ENCODE results near the gene HES2. TPM values are rescaled to one million over a fixed set of nuclear protein-coding genes. Genes with fewer than 3 reads are reported as not detected.
"Not testable (repeated sequence)": the region's sequence is repeated elsewhere in the genome, so short reads cannot be mapped to it uniquely, and the experiment has no call there.

HES2 gene
- total RNA-seq, 1 donor from 2014 or later: 38.6 TPM

DNA sequence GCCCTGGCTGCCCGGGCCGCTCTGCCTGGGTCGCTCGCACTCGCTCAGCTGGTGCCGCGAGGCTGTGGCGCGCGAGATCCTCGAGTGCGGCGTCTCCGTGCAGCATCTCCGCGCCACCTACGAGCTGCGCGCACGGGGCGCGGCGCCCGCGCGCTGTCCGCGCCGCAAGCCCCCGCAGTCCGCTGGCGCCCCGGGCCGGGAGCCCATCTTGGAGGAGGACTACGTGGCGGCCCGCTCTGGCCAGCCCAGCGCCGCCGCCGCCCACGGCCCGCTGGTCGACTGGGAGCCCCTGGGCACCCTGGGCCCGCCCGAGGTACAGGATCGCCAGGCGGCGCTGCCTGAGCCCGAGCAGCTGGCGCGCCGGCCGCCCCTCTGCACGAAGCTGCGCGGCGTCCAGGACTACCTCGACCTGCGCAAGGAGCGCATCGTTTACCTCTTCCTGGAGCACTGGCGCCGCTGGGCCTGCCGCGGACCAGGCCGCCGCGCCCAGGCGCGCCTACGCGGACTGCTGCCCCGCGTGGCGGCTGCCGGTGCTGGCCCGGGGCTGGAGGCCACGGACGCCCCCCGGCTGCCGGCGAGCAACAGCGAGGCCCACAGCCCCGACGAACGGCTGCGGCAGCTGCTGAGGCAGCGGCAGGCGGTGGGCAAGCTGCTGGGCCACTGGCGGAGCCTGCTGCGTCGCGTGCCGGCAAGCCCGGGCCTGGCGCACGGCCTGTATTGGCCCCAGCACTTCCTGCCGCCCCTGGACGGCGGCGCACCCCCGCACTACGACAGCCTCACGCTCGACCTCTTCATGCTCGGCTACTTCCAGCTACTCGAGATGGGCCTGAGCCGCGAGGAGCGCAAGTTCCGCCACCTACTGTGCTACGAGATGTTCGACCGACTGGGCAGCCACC is 35.4 kb upstream of the HES2 start:
- DNase-seq (ENCODE audit: low read depth, low spot score): no peak

DNA sequence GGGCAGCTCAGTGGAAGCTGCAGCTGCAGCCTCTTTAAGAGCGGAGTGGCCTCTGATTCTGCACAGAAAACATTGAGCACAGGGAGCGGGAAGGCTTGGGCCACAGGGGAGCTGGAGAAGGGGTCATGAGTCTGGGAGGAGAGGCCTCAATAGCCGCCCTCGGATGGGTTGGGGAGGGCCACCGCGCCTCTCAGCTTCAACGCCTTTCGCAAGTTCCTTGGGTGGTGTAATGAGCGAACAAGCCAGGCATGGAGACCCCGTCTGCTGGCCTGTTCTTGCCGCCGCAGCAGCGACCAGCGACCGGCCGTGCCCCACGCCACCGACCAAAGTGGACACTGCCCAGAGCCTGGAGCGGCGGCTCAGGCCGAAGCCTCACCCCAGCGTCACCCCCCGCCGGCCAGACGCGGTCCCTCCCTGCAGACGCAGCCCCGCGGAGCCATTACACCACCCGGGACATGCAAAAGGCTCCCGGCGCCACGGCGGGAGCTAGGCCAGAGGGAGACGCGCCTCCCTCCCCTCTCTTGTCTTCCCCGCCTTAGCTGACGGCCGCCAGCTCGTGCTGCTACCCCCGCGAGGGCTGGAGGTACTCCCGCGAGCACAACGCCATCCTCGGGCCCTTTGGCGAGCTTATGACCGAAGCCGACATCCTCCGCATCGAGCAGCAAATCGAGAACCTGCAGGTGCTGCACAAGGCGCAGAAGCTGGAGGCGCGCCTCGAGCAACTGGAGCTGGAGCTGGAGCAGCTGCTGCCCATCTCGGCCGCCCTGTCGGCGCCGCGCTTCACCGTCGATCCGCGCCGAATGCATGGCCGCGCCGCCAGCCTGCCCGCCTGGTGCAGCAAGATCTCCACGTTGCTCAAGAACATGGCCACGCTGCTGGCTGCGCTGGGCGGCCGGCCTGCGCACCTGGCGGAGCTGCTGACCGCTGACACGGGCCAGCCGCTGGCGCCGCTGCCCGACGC is 34.5 kb upstream of the HES2 start:
- not testable (repeated sequence) for DNase-seq (ENCODE audit: low read depth, low spot score)

DNA sequence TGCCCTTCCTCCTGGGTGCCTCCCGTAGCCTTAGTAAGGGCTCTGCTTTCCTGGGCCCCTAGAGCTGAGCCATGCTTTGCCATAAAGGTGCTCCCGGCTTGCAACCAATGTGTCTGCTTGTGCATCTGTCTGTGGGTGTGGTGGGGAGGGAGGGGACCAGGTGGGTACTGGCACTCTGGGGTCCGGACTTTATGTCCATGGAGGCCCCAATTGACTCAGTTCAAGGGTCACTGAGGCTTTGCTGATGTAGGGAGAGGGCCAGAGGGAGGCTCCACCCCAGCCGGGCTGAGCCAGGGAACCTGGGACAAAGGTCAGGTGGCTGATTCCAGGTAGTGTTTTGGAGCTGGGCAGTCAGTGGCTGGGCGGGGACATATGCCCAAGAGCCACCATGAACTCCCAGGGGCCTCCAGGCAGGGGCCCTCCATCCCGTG is 31.2 kb upstream of the HES2 start:
- DNase-seq (ENCODE audit: low read depth, low spot score): no peak

DNA sequence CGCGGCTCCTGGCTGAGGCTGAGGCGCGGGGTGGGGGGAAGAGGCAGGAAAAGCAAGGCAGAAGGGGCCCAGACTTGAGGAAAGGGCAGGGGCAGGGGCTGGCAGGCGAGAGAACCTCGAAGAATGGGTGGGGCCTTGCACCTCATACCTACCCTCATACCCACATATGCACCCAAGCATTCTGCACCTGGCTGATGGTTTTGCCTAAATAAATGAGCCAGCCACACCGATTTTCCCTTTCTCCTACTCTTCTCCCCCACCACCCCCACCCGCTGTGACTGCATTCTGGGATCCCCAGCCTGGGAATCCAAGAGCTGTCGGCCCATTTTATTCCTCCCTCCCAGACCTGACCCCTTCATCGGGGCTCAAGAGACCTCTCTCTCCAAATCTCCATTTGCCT is 30.8 kb upstream of the HES2 start:
- DNase-seq (ENCODE audit: low read depth, low spot score): not testable (repeated sequence)

DNA sequence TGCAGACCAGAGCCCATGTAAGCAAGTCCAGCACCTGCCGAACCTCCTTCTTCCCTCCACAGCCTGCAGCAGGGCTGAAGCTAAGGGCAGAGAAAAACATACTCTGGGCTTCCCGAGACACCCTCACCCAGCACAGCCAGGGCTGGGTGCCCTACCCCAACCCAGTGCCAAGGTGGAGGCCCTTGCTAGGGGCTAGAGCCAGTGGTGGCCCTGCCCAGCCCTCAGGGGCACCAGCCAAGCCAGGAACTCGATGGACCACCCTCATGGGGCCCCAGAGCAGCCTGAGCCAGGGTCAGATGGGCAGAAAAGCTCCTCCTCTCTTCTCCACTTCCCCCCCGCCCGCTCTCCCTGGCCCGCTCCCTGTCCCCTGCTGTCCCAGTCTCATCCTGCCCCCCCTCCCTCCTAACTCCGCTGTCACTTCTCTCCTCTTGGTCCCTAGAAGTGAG is 30.3 kb upstream of the HES2 start:
- no peak for DNase-seq (ENCODE audit: low read depth, low spot score)

DNA sequence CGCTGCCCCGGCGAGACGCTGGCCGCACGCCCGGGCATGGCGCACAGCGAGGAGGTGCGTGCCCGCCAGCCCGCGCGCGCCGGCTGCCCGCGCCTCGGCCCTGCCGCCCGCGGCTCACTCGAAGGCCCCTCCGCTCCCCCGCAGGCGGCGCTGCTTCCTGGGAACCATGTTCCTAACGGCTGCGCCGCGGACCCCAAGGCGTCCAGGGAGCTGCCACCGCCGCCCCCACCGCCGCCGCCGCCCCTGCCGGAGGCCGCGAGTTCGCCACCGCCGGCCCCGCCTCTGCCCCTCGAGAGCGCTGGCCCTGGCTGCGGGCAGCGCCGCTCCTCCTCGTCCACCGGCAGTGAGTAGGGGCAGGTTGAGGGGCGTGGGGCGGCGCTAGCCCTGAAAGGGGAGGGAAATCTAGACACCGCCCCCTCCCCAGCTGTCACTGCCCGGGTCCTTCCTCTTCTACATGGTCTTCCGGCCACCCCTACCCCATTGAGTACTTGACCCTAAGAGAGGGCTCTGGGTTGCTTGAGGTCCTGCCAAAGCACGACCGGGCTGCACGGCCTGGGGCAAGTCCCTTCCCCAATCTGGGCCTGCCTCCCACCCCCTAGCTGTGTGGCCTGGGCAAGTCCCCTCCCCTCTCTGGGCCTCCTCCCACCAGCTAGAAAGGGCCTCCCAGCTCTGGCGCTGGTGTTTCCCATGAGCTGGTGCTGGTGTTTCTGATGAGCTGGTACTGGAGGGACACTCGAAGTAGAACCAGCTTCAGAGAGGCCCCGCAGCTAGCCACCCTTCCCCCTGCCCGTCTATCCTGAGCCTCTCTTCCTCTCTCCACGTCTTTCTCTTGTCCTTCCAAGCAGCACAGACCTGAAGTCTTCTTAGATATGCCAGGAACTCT is 29.3 kb upstream of the HES2 start:
- DNase-seq (ENCODE audit: low read depth, low spot score): no peak

DNA sequence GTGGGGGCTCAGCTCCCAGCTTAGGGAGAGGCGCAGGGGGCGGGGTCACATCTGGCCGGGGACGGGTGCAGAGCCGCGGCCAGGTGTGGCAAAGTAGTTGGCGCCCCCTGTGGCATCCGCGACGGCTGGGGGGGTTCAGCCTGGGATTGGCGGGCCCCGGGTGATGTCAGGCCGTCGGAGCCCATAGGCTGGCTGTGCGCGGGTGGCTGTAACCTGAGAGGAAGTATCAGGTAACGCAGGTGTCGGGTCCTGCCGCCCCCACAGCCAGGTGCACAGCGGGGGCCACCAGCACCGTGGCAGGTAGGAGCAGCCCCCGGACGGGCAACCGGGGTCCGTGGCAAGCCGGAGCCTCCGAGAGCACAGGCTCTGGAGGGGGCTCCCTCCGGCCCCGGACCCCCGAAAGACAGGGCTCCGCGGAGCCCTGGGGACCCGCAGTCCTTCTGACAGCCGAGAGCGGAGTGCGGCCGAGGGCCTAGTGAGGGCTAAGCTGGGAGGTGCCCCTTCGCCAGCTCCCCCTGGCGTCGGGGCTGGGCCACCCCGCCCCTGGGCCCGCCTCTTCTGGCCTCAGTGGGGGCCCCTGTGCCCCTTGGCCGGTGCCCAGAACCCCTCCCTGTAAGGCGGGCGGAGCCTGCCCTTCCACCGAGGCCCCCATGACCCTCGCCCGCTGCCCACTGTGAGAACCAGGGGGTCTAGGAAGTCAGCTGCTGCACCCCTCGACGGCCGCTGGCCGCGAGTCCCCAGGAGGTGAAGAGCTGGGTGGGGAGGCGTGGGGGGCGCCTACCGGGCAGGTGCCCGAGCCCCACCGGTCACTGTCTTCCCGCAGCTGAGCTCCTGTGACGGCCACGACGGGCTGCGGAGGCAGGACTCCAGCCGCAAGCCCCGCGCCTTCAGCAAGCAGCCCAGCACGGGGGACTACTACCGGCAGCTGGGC is 28.4 kb upstream of the HES2 start:
- DNase-seq (ENCODE audit: low read depth, low spot score): no peak

DNA sequence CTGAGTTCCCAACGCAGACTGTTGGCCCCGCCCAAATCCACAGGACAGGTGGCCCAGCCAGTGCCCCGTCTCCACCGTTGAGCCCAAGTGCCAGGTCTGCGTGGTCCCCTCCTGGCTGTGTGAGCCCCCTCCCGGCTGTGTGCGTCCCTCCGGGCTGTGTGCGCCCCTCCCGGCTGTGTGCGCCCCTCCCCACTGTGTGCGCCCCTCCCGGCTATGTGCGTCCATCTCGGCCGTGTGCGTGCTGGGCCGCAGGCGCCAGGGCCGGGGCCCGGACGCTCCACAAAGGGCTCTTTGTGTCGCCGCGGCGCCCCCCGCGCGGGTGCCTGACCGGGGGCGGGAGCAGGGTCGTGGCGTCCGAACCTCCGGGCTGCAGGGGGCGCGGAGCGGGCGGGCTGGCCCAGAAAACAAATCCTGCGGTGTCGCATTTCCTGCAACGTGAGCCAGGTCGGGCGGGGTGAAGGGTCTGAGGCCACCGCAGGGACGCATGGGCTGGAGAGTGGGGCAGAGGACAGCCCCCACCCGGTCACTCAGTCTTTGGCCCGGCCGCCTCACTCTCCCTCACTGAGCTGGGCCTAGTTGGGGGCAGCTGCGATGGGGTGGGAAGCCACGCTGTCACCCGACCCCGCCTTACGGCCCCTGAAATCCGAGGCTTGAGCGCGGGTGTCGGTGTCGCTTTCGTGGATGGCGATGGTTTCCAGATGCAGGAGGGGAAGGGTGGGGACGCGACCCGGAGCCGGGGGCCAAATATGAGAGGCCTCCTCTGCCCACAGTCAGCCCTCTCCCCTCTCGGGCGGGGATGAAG is 27.5 kb upstream of the HES2 start:
- DNase-seq (ENCODE audit: low read depth, low spot score): no peak

DNA sequence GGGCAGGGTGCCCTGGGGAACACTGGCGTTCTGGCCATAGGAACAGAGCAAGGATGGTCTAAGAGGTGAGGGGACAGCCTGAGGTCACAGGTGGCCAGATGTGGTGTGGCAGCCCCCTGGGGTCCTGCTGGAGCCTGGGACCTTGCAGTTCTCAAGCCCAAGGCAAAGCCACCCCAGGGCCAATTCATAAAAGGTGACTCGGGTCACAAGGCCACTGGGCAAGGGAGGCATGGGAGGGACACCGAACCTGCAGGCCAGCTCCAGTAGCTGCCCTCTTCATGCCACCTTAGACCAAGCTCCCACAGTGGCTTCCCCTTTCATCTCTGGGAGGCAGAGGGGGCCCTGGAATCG is 26.9 kb upstream of the HES2 start:
- no peak for DNase-seq (ENCODE audit: low read depth, low spot score)

DNA sequence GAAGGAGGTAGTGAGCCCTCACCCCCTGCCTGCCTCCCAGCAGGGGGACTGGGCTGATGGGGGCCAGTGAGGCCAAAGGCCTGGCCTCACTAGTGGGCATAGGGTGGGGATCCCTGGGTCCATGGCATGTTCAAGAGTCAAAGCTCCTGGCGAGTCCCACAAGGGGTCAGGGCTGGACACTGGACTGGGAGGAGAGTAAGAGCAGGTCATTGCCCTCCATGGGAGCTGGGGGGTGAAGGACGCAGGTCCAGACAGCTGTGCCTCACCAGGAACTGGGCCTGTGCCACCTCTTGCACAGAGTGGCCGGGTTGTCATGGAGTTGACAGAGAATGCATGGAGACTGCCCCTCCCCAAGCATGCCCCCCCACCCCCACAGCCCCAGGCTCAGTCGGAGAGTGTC is 26.2 kb upstream of the HES2 start:
- DNase-seq (ENCODE audit: low read depth, low spot score): not testable (repeated sequence)

DNA sequence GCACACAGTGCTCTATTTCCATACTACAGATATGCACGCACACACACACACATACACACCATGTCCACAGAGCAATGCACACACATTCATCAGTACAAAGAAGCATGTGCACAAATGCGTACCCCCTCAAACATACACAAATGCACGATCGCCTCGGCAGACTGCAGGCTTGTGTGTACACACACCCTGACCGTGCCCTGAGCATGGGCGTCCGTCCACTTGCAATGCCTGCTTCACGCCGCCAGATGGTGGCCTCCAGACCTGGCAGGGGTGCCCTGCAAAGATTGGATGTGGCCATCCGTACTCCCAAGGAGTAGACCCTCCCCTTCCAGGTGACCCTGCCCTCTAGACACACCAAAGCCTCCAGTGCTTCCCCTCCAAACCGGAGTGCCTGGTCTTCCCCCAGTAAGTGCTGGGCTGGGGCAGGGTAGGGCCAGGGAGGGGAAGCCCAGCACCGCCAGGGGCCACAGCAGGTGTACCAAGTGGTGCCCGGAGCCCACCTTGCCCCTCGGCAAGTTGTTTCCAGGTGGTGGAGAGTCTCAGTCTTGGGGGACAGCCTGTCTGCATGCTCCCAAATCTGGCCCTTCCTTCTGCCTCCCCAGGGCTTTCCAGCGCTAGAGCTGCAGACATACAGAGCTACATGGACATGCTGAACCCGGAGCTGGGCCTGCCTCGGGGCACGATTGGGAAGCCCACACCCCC is 25.5 kb upstream of the HES2 start:
- DNase-seq (ENCODE audit: low read depth, low spot score): no peak

DNA sequence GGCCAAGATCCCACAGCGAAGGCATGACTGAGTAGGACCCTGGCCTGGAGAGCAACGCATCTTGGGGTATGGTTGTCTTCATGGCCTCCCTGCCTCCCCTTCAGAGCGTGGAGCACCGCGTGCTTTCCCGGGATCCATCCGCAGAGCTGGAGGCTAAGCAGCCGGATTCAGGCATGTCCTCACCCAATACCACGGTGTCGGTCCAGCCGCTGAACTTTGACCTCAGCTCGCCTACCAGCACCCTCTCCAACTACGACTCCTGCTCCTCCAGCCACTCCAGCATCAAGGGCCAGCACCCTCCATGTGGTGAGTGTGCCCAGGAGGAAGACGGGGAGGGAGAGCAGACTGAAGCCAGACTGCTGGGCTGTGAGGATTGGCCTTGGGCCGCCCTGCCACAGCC is 24.7 kb upstream of the HES2 start:
- no peak for DNase-seq (ENCODE audit: low read depth, low spot score)

DNA sequence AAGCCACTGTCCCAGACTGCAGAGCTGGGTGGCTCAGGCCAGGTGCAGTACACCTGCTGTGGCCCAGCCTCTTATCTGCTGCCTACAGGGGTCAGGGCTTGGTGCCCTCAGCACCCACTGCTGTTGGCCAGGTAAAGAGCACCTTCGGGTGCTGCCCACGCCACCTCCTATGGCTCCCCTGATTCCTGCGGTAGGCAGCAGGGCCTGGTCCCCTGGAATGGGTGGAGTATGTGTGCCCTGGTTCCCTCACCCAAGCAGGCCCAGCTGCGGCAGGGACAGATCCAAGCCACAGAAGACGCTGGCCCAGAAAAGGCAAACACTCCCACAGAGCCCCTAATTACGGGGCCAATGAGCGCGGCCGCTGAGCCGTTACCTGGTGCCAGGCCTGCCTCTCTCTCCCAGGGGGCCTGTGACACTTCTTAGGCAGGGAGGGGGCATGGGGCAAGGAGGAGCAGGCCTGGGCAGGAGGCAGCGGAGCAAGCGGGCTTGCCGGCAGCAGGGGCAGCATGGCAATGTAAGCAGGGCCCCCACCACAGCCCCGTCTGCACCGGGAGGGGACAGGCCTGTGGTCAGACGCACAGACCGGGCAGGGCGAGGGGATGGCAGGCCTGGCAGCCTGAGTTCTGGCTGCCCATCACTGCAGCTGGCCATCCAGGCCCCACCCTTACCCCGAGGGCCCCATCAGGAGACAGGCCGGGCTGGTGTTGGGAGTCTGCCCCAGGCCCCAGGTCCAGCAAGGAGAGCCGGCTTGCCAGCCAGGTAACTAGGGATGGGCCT is 23.8 kb upstream of the HES2 start:
- no peak for DNase-seq (ENCODE audit: low read depth, low spot score)

DNA sequence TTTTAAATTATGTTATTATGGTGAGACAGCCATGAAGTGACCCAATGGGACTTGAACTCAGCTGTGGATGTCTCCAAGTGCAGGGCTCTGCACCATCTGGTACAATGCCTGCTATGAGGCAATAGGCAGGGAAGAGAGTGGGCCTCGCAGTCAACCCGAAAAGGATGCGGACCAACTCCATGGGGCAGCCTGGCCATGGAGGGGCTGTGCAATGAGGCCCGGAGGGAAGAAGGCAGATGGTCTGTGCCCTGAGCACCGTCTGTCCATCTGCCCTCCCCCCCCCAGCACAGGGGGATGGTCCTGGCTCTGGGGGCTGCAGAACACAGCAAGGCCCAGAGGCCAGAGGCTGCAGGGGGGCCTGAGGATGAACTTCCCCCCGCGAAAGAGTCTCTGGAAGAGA is 21.9 kb upstream of the HES2 start:
- no peak for DNase-seq (ENCODE audit: low read depth, low spot score)

DNA sequence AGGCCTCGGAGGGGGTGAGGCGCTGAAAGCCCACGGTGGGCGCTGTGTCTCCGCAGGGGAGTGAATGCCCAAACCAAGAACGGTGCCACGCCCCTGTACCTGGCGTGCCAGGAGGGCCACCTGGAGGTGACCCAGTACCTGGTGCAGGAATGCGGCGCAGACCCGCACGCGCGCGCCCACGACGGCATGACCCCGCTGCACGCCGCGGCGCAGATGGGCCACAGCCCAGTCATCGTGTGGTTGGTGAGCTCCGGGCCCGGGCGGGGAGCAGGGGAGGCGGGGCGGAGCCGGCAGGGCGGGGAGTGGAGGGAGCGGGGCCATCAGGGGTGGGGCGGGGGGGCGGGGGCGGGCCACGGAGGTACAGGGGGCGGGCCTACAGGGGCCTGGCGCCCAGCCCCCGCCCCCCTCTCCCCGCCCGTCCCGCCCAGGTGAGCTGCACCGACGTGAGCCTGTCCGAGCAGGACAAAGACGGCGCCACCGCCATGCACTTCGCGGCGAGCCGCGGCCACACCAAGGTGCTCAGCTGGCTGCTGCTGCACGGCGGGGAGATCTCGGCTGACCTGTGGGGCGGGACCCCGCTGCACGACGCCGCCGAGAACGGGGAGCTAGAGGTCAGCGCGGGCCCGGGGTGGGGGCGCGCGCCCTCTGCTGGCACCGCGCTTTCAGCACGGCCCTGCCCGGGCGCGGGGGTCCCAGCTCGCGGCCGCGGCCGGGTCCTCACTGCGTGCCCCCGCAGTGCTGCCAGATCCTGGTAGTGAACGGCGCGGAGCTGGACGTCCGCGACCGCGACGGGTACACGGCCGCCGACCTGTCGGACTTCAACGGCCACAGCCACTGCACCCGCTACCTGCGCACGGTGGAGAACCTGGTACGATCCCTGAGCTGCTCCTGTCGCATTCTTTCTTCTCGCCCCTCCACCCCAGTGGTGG is 20.7 kb upstream of the HES2 start:
- no peak for DNase-seq (ENCODE audit: low read depth, low spot score)

DNA sequence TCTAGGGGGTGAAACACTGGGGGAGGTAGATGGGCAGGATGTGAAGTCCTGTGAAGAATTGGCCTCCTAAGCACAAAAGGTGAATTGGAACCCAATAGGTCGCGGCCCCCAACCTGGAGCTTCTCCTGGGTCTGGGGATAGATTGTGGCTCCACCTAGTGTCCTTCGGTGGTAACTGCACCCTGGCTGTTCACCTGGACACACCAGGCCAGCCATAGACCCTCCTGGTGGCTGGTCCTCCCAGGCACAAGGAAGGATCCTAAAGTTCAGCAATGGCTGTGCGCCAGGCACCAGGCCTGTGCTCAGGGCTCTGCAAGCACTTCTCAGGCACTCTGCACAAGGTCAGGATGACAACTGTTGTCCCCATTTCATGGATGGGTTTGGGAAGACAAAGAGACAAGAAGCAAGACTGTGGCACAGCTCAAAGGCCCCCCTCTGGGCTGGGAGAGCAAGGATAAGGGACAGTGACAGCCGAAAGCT is 18.4 kb upstream of the HES2 start:
- no peak for DNase-seq (ENCODE audit: low read depth, low spot score)
